Measurements from ENCODE around the gene THSD4.

DNA sequence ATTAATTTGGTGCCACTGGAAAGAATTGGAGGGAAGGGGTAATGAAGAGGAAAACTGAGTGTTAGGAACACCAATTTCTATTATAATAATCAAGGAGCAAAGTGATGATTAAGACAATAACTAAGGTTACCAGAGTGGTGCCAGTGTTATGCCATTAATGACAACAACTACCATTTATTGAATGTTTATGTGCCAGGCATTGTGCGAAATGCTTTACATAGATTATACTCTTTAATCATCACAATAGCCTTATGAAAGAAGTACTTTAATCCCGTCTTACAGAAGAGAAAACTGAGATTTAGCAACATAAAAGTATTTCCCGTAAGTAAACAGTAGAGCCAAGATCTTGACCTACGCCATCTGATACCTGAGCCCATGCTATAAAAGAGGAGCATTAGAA is 507.8 kb downstream of the THSD4 start:
- TF ChIP-seq, protein P1, sequence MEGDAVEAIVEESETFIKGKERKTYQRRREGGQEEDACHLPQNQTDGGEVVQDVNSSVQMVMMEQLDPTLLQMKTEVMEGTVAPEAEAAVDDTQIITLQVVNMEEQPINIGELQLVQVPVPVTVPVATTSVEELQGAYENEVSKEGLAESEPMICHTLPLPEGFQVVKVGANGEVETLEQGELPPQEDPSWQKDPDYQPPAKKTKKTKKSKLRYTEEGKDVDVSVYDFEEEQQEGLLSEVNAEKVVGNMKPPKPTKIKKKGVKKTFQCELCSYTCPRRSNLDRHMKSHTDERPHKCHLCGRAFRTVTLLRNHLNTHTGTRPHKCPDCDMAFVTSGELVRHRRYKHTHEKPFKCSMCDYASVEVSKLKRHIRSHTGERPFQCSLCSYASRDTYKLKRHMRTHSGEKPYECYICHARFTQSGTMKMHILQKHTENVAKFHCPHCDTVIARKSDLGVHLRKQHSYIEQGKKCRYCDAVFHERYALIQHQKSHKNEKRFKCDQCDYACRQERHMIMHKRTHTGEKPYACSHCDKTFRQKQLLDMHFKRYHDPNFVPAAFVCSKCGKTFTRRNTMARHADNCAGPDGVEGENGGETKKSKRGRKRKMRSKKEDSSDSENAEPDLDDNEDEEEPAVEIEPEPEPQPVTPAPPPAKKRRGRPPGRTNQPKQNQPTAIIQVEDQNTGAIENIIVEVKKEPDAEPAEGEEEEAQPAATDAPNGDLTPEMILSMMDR (IDR thresholded peaks at IDR 0.05; ENCODE audit: poor library complexity, severe bottlenecking) = no peak
- no peak for TF ChIP-seq POLR2AphosphoS5 (IDR thresholded peaks at IDR 0.05)
- no peak for TF ChIP-seq SMC3 (conservative IDR thresholded peaks at IDR 0.05; ENCODE audit: poor library complexity)

Measured in neural cell (in vitro differentiated cells).